K562 (cell line): ENCODE data around the gene FAM53B. TPM values are rescaled to one million over a fixed set of nuclear protein-coding genes. Genes with fewer than 3 reads are reported as not detected.

Experiments used
- ATAC-seq: fragments of 200-7000 bp; cut with Tn5 transposase; 3 replicates; pipeline ENCODE4 v1.9.1; 2020; ENCODE audit warnings: moderate library complexity
- BruUV-seq: library from RNA; stranded (reverse); fragments of 400-500 nt; replicated peaks from 2 replicates; lab custom pipeline; 2021; lab: Mats Ljungman, UMichigan
- CTCF ChIA-PET: fragments of 300-600 bp; formaldehyde crosslinking; extraction: SDS; loops from one replicate; lab custom pipeline; 2021; ENCODE audit warnings: low intra/inter-chr PET ratio; lab: Yijun Ruan, JAX
- POLR2A ChIA-PET: fragments of 300-600, 350-650 bp; sonication (Branson Sonifier 250); formaldehyde crosslinking; extraction: SDS; loops from one replicate; lab custom pipeline; 2021; ENCODE audit warnings: antibody characterized with exemption, inconsistent platforms; lab: Yijun Ruan, JAX
- DNase-seq, 4 experiments: peaks; one replicate each; pipeline versions ENCODE4 v3.0.0 to v3.0.0-alpha.2; 2011 to 2018; ENCODE audit warnings: low spot score in 3 of 4, mixed read lengths in 3 of 4; ENCODE audit errors: extremely low read depth in 1 of 4
- FAIRE-seq: peaks from 2 replicates; lab custom pipeline; 2011; peaks lifted over from hg19 to GRCh38; lab: Jason Lieb, UNC
- H2AFZ ChIP-seq: 2 replicates; pipeline ENCODE4 v1.6.0; 2011; ENCODE audit warnings: low read depth, low read length, control low read depth, inconsistent platforms
- H3K27ac ChIP-seq: fragments of 200-600 bp; 3 replicates; pipeline ENCODE4 v1.8.0; 2011; ENCODE audit warnings: low read depth, mild to moderate bottlenecking, control low read depth, inconsistent platforms, low read length, moderate library complexity, mixed read lengths; ENCODE audit errors: extremely low read depth
- H3K27me3 ChIP-seq, 2 experiments: fragments of 300-600 bp in 1 of 2; 2 replicates in 1 of 2; 3 replicates in 1 of 2; pipeline versions ENCODE4 v1.6.0 to v1.8.0; 2011; ENCODE audit warnings: inconsistent platforms in 2 of 2, low read length in 2 of 2, mild to moderate bottlenecking in 1 of 2, mixed read lengths in 1 of 2, moderate library complexity in 1 of 2; ENCODE audit not compliant: control insufficient read depth in 2 of 2, insufficient read depth in 2 of 2
- H3K36me3 ChIP-seq: fragments of 300-600 bp; 3 replicates; pipeline ENCODE4 v1.8.0; 2011; ENCODE audit warnings: mild to moderate bottlenecking, low read length, inconsistent platforms; ENCODE audit not compliant: control insufficient read depth, insufficient read depth
- H3K4me1 ChIP-seq, 2 experiments: fragments of 200-600 bp in 1 of 2; replicated peaks in 1 of 2; 2 replicates in 1 of 2; 3 replicates in 1 of 2; pipeline versions ENCODE4 v1.5.1 to v1.8.0; 2011; ENCODE audit warnings: inconsistent platforms in 2 of 2, low read length in 2 of 2, mild to moderate bottlenecking in 1 of 2, mixed read lengths in 1 of 2, moderate library complexity in 1 of 2; ENCODE audit not compliant: control insufficient read depth in 2 of 2, insufficient read depth in 2 of 2
- H3K4me2 ChIP-seq: 2 replicates; pipeline ENCODE4 v1.6.1; 2011; ENCODE audit warnings: low read length, control low read depth, inconsistent platforms, mixed read lengths; ENCODE audit not compliant: insufficient read depth
- H3K4me3 ChIP-seq: fragments of 200-600 bp; sonication (generic), shearing (Covaris generic); 2 replicates; pipeline ENCODE4 v1.5.1; 2016; ENCODE audit warnings: control low read depth, inconsistent platforms
- H3K79me2 ChIP-seq: fragments of 200-600 bp; 3 replicates; pipeline ENCODE4 v1.8.0; 2011; ENCODE audit warnings: low read length, inconsistent platforms; ENCODE audit not compliant: control insufficient read depth, insufficient read depth
- H3K9ac ChIP-seq, 2 experiments: 2 replicates each; pipeline versions ENCODE4 v1.6.0 to v1.6.1; 2011; ENCODE audit warnings: low read depth in 2 of 2, low read length in 2 of 2, control low read depth in 1 of 2, inconsistent platforms in 1 of 2, mild to moderate bottlenecking in 1 of 2, mixed read lengths in 1 of 2; ENCODE audit not compliant: insufficient read depth in 1 of 2
- H3K9me1 ChIP-seq: one replicate; pipeline ENCODE4 v1.6.0; 2011; ENCODE audit warnings: inconsistent platforms, mild to moderate bottlenecking, low read length, moderate library complexity; ENCODE audit not compliant: control insufficient read depth, insufficient read depth
- H3K9me3 ChIP-seq: replicated peaks from 2 replicates; pipeline ENCODE4 v1.5.1; 2011; ENCODE audit warnings: low read depth, low read length, inconsistent platforms; ENCODE audit not compliant: control insufficient read depth, insufficient read depth
- H4K20me1 ChIP-seq: replicated peaks from 2 replicates; pipeline ENCODE4 v1.6.1; 2011; ENCODE audit warnings: low read length, inconsistent platforms, mixed read lengths; ENCODE audit not compliant: control insufficient read depth, insufficient read depth
- ATF2 ChIP-seq: sonication (generic); formaldehyde crosslinking; IDR thresholded peaks from 2 replicates; pipeline ENCODE4 v1.8.1; 2022; ENCODE audit warnings: missing genetic modification reagents
- DLX4 ChIP-seq: fragments of 250-450 bp; sonication (Bioruptor Pico); IDR thresholded peaks from 2 replicates; pipeline ENCODE4 v1.6.1; 2021; ENCODE audit warnings: mild to moderate bottlenecking
- HNRNPK ChIP-seq: fragments of 200-400 bp; formaldehyde crosslinking; IDR thresholded peaks from one replicate; pipeline ENCODE4 v1.6.1; 2018; ENCODE audit warnings: mild to moderate bottlenecking, low read depth, low read length; ENCODE audit not compliant: poor library complexity, severe bottlenecking
- PBX2 ChIP-seq, 2 experiments: IDR thresholded peaks in 1 of 2; conservative IDR thresholded peaks in 1 of 2; 2 replicates each; pipeline ENCODE4 v1.6.1; 2016; ENCODE audit warnings: low read depth in 2 of 2, mild to moderate bottlenecking in 1 of 2, missing compliant biosample characterization in 1 of 2, missing genetic modification characterization in 1 of 2, moderate library complexity in 1 of 2
- RBM39 ChIP-seq: fragments of 200-400 bp; formaldehyde crosslinking; optimal IDR thresholded peaks from 2 replicates; pipeline ENCODE3; 2018; ENCODE audit warnings: low read depth, low read length
- SNAPC5 ChIP-seq: fragments of 250-450 bp; sonication (Bioruptor Pico); IDR thresholded peaks from 2 replicates; pipeline ENCODE4 v1.8.0; 2021; ENCODE audit warnings: moderate library complexity, mild to moderate bottlenecking, inconsistent platforms
- WGBS: fragments of 100-300 bp; shearing (Covaris generic); methylation state at CpG from one replicate; pipeline ENCODE4 v1.1.6; 2016; ENCODE audit warnings: low coverage, mixed read lengths; ENCODE audit not compliant: insufficient coverage; ENCODE audit errors: missing lambda C conversion rate; 5-methylcytosine and 5-hydroxymethylcytosine counted together
- in situ Hi-C: fragments of 300-500 bp; cut with MboI; formaldehyde crosslinking; loops from 4 replicates; pipeline ENCODE4 v1.15.0; 2018; ENCODE audit warnings: inconsistent platforms, mixed read lengths
- intact Hi-C: fragments of 100-400 bp; cut with micrococcal nuclease; formaldehyde crosslinking; loops from 2 replicates; pipeline ENCODE4 v1.14.2; 2022
- polyA plus RNA-seq, 8 experiments: library from polyadenylated mRNA; depleted of rRNA in 4 of 8; stranded (reverse) in 5 of 8; unstranded in 3 of 8; fragments of >200 nt; fragmentation: Nextera tagmentation in 2 of 8; fragmentation: Illumina TruSeq in 1 of 8; extraction: Ambion mirVana in 2 of 8; extraction: Trizol in 1 of 8; gene quantifications; 2 replicates each; pipeline versions ENCODE4 v1.2.1 to v1.2.3, GENCODE V29; 2011 to 2014; ENCODE audit warnings: inconsistent platforms in 1 of 8, missing spikeins in 1 of 8
- total RNA-seq, 7 experiments: library from RNA; depleted of rRNA in 6 of 7; stranded (reverse); fragments of >200 nt in 6 of 7; fragmentation: Illumina TruSeq in 2 of 7; extraction: Trizol in 2 of 7; gene quantifications; 2 replicates each; pipeline versions ENCODE4 v1.2.1 to v1.2.3, GENCODE V29; 2011 to 2021; ENCODE audit warnings: low replicate concordance in 1 of 7

FAM53B gene
- total and polyA plus RNA-seq, 9 of the 15 experiments (the other 6 are each of a cell fraction or from before 2014, with no cell fraction given) = 0.03 to 16.5 (median 5.0) TPM

GRCh38 chr10:124653811-124654651 is 90.1 kb downstream of the FAM53B start:
- intact Hi-C loops = no loop called here
- no peak for ATAC-seq

More at GRCh38 chr10:124653811-124654651, 90.1 kb downstream of the FAM53B start:
- Histone ChIP-seq H4K20me1 (no peaks in the 10 kb centered on the region), H3K4me1 (peaks cover 6 to 16% of the 10 kb centered on the region in 2 experiments), H3K9me1 (no peaks in the 10 kb centered on the region), H3K27ac (no peak overlapping the region), H3K9me3 (no peaks in the 10 kb centered on the region), H3K4me3 (no peak overlapping the region), H3K4me2 (no peak overlapping the region), H2AFZ (no peak overlapping the region), H3K36me3 (peaks cover 8% of the 10 kb centered on the region; the same call in 1 of the 3 replicates), H3K27me3 (no peaks in the 10 kb centered on the region), H3K9ac (peak overlapping the region in 1 of 2 experiments; percentile 35; a peak in 1 of 4 replicates), H3K79me2 (no peaks in the 10 kb centered on the region)
- ChIA-PET POLR2A (no interaction called here), CTCF (no interaction called here)
- in situ Hi-C loops = no loop called here
- no peak for FAIRE-seq
- no peak for DNase-seq
- 79% methylated on average over 14 of the region's 17 CpGs for whole genome bisulfite sequencing
- BruUV-seq = no TSS peak
- no peak for TF ChIP-seq RBM39
- no peak for TF ChIP-seq HNRNPK
- no peak for TF ChIP-seq DLX4 (CRISPR knock-in tag)
- TF ChIP-seq SNAPC5 (CRISPR knock-in tag) = no peak
- no peak for TF ChIP-seq ATF2 (CRISPR knock-in tag)
- no peak for TF ChIP-seq PBX2 (CRISPR knock-in tag; IDR thresholded peaks at IDR 0.05; ENCODE audit: low read depth)
- TF ChIP-seq PBX2 (tag; conservative IDR thresholded peaks at IDR 0.05; ENCODE audit: low read depth) = no peak
